DMS79 treated with DMSO at 0.1 percent for 48 hours (cell line): ENCODE data around the gene NKD1.

ENCODE experiments used
- DNase-seq: peaks from one replicate; lab custom pipeline; 2025; lab: John Stamatoyannopoulos, UW

NKD1 gene

DNA sequence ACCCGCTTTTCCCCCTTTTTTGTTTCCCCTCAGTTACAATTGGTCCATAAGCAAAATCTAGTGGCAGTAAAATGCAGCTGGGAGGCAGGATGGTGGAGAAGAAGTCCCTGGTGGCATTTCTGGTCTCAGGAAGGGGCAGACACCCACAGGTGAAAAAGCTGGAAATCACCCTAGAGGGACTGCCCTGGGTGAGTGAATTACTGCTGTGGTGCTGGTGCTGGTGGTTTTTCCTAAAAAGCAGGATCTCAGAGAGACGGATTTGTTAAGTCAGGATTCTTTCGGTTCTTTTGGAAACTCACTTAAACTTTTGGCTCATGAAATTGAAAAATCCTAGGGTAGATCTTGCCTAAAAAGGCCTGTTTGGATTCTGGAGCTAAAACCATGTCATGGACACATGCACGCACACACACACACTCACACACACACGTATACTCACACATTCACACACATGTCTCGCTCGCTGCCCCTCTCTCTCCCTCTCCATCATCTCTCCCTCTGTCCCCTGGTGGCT is 65.8 kb downstream of the NKD1 start:
- DNase-seq, result no peak

DNA sequence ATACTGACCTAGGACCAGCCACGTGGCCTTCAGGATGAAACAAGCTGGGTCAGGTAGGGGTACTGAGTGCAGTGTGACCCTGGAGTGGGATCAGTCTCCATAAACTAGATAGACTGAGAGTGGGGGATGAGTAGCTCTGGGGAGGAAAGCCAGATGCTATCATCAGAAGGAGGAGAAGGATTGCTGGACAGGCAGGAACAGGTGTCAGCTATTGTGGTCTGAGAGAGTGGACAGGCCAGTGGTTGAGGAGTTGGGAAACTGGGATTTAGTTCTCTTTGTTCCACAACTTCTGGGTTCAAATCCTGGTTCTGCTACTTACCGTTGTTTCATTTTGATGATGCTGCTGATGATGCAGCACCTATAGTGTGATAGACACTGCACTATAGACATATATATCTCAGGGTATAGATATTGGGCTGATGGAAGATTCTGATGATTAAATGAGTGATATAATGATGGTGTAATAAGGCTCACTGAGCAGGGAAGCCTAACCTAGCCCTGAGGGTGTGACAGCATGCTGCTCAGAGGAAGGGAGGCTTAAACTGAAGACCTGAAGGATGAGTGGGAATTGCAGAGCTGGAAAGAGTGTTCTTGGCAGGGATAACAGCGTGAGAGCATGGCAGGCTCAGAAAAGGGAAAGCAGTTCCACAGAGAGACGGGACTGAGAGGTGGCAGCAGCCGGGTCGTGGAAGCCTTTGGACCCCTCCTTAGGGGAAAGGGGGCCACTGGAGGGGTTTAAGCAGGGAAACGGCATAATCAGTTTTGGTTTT is 66.9 kb downstream of the NKD1 start:
- DNase-seq, result no peak

GRCh38 chr16:50615891-50616290 is 67.7 kb downstream of the NKD1 start:
- DNase-seq, result no peak

DNA sequence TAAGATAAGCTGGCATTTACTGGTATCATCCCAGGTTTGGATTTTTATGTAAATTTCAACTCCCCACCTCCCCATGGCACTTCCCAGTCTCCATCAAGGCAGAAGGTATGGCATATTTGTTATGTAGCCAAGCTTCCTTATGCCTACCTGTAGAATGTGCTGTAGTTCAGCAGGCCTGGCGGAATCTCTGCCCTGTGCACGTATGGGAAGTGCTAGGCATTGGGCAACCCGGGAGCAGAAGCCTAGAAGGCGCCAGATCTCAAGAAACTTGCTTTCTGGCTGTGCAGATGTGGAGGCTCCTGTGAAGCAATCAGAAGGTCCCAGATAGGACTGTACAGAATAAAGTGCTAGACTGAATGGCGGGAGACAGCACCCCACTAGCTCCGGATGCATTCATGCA is 68.2 kb downstream of the NKD1 start:
- DNase-seq, result no peak

GRCh38 chr16:50616883-50617645 is 68.9 kb downstream of the NKD1 start:
- no peak for DNase-seq

DNA sequence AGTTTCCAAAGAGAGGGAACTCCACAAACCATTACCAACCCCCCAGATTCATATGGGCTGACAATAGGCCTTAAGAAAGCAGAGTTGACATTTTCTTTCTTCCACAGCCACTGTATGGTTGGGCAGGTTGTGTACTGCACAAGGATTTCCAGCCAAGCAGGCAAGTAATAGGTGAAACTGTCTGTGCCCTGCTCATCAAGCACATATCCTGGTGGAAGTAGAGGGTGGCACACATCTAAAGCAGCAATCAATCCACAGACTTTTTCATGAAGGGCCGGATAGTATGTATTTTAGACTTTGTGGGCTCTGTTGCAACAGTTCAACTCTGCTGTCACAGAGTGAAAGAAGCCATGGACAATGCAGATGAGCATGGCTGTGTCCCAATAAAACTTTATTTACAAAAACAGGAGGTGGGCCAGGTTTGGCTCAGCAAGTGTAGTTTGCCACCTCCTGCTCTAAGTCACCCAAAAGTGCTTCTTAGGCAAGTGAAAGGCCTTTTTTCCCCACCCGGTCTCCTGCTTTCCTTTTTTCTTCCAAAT is 69.5 kb downstream of the NKD1 start:
- DNase-seq, result no peak

DNA sequence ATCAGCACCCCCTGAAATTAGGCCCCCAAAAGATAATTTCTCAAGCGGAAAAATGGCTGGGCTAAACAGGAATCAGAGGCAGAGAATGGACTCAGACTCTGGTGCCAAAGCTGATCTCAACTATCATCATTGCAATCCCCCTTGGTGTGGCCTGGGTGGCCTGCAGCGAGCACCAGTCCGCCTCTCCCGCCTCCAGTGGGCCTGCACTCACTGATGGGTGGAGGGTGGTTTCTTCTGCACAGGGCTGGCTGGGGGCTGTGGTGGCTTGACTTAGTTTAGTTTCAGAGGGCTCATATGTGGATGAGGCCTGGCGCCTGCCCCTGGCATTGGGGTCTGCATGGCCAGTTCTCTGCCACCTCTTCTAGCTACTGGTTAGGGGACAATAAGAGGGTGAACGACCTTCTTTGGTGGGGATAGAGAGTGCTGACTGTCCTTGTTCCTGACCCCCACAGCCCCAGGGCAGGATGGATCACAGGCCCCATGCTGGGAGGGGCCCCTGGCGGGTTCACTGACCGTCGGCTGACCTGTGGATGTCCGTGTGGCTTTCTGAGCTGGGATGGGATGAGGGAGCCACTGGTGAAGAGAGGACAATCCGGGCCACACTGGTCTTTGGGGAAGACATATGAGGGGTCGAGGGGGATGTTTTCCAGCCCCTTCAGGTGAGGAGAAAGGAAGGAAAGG is 70.2 kb downstream of the NKD1 start:
- no peak for DNase-seq

GRCh38 chr16:50619702-50620491 is 71.7 kb downstream of the NKD1 start:
- DNase-seq, result no peak

GRCh38 chr16:50620646-50621451 is 72.7 kb downstream of the NKD1 start:
- no peak for DNase-seq

- DNase-seq, result no peak
Measured at GRCh38 chr16:50621452-50621792, 73.2 kb downstream of the NKD1 start.

GRCh38 chr16:50622029-50622428 is 73.8 kb downstream of the NKD1 start:
- no peak for DNase-seq

GRCh38 chr16:50622643-50623369 is 74.6 kb downstream of the NKD1 start:
- DNase-seq, result no peak

- no peak for DNase-seq
Measured at GRCh38 chr16:50624449-50624970, 76.3 kb downstream of the NKD1 start.

DNA sequence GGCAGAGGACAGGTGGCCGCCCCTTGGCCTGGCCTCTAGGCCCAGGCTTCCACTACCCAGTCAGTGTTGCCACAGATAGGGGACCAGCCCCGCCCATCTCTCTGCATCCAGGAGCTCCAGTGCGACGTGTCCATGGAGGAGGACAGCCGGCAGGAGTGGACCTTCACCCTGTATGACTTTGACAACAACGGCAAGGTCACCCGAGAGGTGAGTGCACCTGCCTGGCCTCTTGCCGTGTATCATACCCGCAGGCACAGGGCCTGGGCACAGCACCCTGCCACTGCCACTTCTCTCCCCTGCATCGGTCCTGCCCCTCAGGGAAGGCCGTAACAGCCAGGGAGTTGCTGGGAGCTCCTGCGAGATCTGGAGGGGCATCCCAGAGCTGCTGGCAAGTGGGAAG is 77.2 kb downstream of the NKD1 start:
- DNase-seq, result no peak

DNA sequence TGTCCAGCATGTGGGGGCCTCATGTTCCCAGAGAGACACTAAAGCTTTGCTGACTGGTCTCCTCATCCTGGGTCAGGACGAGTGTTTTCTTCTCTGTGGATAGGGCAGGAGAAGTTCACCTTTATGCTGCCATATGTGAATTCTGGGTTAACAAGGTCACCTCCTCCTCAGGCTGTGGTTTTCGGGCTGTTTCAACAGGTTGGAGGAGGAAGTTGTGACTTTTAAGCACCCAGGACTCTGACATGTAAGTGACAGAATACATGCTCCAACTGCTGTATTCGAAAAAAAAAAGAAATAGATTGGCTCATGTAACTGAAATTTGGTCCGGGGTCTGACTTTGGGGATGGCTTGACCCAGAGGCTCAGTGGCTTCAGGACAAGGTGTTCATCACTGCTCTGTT is 78.7 kb downstream of the NKD1 start:
- DNase-seq, result no peak

DNA sequence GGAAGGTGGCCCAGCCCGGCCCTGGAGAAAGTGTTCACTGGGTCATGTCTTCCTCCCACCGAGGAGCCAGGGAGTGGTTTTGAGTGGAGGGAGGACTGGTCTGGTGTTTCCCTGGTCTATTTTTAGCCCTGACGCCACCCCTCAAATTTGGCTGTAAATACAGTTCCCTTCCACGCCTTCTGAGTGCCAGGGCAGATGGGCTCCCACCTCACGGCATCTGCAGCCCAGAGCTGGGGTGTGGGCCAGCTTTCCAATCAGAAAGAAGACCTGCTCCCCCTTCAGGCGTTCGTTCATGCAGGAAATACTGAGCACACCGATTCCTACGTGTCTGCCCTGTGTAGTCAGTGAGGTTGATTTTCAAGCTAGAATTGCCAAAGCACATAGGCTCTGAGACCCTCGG is 79.2 kb downstream of the NKD1 start:
- DNase-seq, result no peak

- no peak for DNase-seq
Measured at GRCh38 chr16:50628156-50628802, 80.1 kb downstream of the NKD1 start.

- no peak for DNase-seq
Measured at GRCh38 chr16:50629334-50629733, 81.1 kb downstream of the NKD1 start.

DNA sequence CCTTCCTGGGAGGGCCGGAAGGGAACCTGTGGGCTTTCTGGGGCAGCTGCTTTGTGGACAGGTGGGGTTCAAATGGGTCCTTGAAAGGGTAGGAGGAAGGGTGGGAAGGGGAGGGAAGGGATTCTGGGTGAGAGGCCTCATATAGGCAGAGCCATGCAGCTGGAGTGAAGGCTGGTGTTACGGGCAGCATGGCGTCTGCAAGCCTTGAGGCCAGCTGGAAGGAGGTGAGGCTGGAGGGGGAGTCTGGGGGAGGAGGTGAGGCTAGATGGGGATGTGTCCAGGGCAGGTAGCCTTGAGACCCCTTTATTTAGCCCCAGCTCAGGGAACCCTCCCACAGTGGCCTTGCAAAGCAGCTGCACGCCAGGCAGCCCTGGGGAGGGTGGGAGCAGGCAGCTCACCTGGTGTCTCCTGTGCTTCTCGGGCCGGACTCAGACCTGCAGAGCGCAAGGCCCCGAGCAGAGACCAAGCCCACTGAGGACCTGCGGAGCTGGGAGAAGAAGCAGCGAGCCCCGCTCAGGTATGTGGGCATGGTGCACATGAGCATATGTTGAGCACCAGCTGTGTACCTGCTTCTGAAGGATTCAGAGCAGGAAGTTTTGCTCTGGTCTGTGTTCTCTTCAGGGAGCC is 82.3 kb downstream of the NKD1 start:
- no peak for DNase-seq
